ENCODE data around the gene CDK5.

DNA sequence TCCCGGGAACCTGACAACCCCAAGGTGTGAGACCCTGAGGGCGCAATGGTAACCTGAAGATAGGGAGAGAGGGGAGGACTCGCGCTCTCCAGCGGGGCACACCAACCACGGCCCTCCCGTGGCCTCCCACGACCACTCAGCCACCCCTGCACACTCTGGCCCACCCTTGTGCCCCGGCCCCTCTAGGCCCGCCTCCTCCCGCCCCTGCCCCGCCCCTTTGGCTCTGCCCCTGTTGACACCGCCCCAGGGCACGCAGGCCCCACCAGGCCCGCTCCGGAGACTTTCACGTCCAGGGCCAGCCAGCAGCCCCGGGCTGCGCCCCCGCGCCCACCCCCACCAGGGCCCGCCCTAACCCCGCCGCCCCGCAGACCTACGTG is 44.4 kb downstream of the CDK5 start:
- no peak for TF ChIP-seq EZH2 (IDR thresholded peaks at IDR 0.05; ENCODE audit: low read length)
- TF ChIP-seq, protein P1, sequence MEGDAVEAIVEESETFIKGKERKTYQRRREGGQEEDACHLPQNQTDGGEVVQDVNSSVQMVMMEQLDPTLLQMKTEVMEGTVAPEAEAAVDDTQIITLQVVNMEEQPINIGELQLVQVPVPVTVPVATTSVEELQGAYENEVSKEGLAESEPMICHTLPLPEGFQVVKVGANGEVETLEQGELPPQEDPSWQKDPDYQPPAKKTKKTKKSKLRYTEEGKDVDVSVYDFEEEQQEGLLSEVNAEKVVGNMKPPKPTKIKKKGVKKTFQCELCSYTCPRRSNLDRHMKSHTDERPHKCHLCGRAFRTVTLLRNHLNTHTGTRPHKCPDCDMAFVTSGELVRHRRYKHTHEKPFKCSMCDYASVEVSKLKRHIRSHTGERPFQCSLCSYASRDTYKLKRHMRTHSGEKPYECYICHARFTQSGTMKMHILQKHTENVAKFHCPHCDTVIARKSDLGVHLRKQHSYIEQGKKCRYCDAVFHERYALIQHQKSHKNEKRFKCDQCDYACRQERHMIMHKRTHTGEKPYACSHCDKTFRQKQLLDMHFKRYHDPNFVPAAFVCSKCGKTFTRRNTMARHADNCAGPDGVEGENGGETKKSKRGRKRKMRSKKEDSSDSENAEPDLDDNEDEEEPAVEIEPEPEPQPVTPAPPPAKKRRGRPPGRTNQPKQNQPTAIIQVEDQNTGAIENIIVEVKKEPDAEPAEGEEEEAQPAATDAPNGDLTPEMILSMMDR (optimal IDR thresholded peaks at IDR 0.05 in 1 of 3, IDR thresholded peaks at IDR 0.05 in 1 of 3, conservative IDR thresholded peaks at IDR 0.05 in 1 of 3; ENCODE audit: extremely low read depth in 1 of 3, insufficient read depth in 2 of 3, low read length in 3 of 3), result no peak

All from keratinocyte (primary cell).